ENCODE measurements around the gene PSMG2. TPM values are rescaled to one million over a fixed set of nuclear protein-coding genes. Genes with fewer than 3 reads are reported as not detected.

PSMG2 gene
- total and polyA plus RNA-seq, 9 of the 15 experiments (the other 6 are each of a cell fraction or from before 2014, with no cell fraction given): 59.9 to 271 (median 111) TPM

DNA sequence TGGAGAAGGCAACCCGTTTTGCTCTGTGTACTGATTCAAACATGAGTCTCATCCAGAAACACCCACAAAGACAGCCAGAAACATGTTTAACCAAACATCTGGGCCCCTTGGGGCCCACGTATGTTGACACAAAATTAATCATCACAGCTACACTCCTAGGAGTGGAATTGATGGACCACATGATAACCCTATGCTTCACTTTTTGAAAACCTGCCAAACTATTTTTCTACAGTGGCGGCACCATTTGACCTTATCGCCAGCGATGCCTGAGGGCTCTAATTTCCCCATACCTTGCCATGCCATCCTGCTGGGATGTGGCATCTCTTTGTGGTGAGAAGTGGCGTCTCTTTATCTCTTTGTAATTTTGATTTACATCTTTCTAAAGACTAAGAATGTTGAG, 38.5 kb downstream of the PSMG2 start (continued):
- TF ChIP-seq, protein P1, sequence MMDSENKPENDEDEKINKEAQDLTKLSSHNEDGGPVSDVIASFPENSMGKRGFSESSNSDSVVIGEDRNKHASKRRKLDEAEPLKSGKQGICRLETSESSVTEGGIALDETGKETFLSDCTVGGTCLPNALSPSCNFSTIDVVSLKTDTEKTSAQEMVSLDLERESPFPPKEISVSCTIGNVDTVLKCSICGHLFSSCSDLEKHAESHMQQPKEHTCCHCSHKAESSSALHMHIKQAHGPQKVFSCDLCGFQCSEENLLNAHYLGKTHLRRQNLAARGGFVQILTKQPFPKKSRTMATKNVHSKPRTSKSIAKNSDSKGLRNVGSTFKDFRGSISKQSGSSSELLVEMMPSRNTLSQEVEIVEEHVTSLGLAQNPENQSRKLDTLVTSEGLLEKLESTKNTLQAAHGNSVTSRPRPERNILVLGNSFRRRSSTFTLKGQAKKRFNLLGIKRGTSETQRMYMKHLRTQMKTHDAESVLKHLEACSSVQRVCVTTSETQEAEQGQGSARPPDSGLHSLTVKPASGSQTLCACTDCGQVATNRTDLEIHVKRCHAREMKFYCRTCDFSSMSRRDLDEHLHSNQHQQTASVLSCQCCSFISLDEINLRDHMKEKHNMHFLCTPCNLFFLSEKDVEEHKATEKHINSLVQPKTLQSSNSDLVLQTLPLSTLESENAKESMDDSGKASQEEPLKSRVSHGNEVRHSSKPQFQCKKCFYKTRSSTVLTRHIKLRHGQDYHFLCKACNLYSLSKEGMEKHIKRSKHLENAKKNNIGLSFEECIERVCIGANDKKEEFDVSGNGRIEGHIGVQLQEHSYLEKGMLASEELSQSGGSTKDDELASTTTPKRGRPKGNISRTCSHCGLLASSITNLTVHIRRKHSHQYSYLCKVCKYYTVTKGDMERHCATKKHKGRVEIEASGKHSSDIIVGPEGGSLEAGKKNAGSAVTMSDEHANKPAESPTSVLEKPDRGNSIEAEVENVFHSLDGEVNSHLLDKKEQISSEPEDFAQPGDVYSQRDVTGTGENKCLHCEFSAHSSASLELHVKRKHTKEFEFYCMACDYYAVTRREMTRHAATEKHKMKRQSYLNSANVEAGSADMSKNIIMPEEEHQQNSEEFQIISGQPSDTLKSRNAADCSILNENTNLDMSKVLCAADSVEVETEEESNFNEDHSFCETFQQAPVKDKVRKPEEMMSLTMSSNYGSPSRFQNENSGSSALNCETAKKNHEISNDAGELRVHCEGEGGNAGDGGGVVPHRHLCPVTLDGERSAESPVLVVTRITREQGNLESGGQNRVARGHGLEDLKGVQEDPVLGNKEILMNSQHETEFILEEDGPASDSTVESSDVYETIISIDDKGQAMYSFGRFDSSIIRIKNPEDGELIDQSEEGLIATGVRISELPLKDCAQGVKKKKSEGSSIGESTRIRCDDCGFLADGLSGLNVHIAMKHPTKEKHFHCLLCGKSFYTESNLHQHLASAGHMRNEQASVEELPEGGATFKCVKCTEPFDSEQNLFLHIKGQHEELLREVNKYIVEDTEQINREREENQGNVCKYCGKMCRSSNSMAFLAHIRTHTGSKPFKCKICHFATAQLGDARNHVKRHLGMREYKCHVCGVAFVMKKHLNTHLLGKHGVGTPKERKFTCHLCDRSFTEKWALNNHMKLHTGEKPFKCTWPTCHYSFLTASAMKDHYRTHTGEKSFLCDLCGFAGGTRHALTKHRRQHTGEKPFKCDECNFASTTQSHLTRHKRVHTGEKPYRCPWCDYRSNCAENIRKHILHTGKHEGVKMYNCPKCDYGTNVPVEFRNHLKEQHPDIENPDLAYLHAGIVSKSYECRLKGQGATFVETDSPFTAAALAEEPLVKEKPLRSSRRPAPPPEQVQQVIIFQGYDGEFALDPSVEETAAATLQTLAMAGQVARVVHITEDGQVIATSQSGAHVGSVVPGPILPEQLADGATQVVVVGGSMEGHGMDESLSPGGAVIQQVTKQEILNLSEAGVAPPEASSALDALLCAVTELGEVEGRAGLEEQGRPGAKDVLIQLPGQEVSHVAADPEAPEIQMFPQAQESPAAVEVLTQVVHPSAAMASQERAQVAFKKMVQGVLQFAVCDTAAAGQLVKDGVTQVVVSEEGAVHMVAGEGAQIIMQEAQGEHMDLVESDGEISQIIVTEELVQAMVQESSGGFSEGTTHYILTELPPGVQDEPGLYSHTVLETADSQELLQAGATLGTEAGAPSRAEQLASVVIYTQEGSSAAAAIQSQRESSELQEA (IDR thresholded peaks at IDR 0.05; ENCODE audit: low read depth): no peak
- peak; percentile 53; the same call in 1 of the 2 replicates for TF ChIP-seq GATA2 (CRISPR knock-in tag; IDR thresholded peaks at IDR 0.05)
- no peak for TF ChIP-seq BCOR (IDR thresholded peaks at IDR 0.05)
- TF ChIP-seq MCM3 (IDR thresholded peaks at IDR 0.05): no peak
- no peak for TF ChIP-seq HMG20B (CRISPR knock-in tag; IDR thresholded peaks at IDR 0.05)
- no peak for TF ChIP-seq RFX5 (IDR thresholded peaks at IDR 0.05; ENCODE audit: low read depth, low read length)
- TF ChIP-seq, protein P2, sequence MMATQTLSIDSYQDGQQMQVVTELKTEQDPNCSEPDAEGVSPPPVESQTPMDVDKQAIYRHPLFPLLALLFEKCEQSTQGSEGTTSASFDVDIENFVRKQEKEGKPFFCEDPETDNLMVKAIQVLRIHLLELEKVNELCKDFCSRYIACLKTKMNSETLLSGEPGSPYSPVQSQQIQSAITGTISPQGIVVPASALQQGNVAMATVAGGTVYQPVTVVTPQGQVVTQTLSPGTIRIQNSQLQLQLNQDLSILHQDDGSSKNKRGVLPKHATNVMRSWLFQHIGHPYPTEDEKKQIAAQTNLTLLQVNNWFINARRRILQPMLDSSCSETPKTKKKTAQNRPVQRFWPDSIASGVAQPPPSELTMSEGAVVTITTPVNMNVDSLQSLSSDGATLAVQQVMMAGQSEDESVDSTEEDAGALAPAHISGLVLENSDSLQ (IDR thresholded peaks at IDR 0.05): peak; percentile 62
- TF ChIP-seq ZSCAN32 (CRISPR knock-in tag; IDR thresholded peaks at IDR 0.05): peak; percentile 91
- TF ChIP-seq SMARCE1 (IDR thresholded peaks at IDR 0.05): 0 out of 2 replicates have a peak, but pooled peaks have one; percentile 39
- peak; percentile 50; the same call in 1 of the 2 replicates for TF ChIP-seq SMARCA4 (IDR thresholded peaks at IDR 0.05)
- no peak for TF ChIP-seq ZNF431 (CRISPR knock-in tag; IDR thresholded peaks at IDR 0.05)
- no peak for TF ChIP-seq SMARCA5 (IDR thresholded peaks at IDR 0.05)
- no peak for TF ChIP-seq FOXK1 (CRISPR knock-in tag; IDR thresholded peaks at IDR 0.05; ENCODE audit: borderline replicate concordance)
- TF ChIP-seq NCOR1 (IDR thresholded peaks at IDR 0.05): no peak
- TF ChIP-seq NFYB (IDR thresholded peaks at IDR 0.05; ENCODE audit: extremely low read depth, insufficient read length): no peak
- 0 out of 2 replicates have a peak, but pooled peaks have one; percentile 48 for TF ChIP-seq EGR1 (conservative IDR thresholded peaks at IDR 0.05)
- 0 out of 2 replicates have a peak, but pooled peaks have one; percentile 22 for TF ChIP-seq MYC (IDR thresholded peaks at IDR 0.05; ENCODE audit: low read depth, low read length)
- no peak for TF ChIP-seq MYC (CRISPR knock-in tag; IDR thresholded peaks at IDR 0.05; ENCODE audit: borderline replicate concordance, low read depth)
- no peak for TF ChIP-seq EWSR1 (IDR thresholded peaks at IDR 0.05; ENCODE audit: borderline replicate concordance, low read depth, partially characterized antibody)
- no peak for TF ChIP-seq NR2C2 (CRISPR knock-in tag; IDR thresholded peaks at IDR 0.05)
- peak; percentile 32; the same call in 1 of the 2 replicates for TF ChIP-seq NR2C2 (tag; IDR thresholded peaks at IDR 0.05)
- no peak for TF ChIP-seq ARID2 (IDR thresholded peaks at IDR 0.05)
- peak; percentile 47; the same call in 1 of the 2 replicates for TF ChIP-seq CBFA2T2 (conservative IDR thresholded peaks at IDR 0.05)

All from K562 (cell line).